HG02885 (cell line): ENCODE data around the gene ZSCAN22.
"Not testable (repeated sequence)": the region's sequence is repeated elsewhere in the genome, so short reads cannot be mapped to it uniquely, and the experiment has no call there.

Source experiments
- ATAC-seq: cut with Tn5 transposase; IDR thresholded peaks from one replicate; pipeline ENCODE4 v1.9.1; 2021; ENCODE audit warnings: mild to moderate bottlenecking; ENCODE audit not compliant: unreplicated experiment, poor library complexity

ZSCAN22 gene

DNA sequence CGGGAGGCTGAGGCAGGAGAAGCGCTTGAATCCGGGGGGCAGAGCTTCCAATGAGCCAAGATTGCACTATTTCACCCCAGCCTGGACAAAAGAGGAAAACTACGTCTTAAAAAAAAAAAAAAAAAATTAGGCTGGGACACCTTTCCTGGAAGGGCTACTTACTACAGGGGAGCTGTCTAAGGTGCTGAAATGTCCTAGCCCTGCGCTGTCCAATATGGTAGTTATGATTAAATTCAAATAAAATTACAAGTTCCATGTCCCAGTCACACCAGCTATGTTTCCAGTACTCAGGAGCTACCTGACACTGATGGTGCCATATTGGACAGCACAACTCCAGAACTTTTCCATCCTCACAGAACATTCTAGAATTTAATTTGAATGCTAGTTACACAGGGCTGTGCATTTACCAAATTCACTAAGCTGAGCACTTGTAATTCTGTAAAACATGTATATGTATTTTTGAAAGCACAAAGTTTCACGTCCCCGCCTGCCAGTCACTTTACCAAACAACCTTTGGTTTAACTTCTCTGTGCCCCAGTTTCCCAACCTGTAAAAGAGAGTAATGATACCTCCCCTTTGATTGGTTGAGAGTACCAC lies 9.2 kb upstream of the ZSCAN22 start:
- no peak for ATAC-seq

- no peak for ATAC-seq
Measured at GRCh38 chr19:58318297-58318696, 8.5 kb upstream of the ZSCAN22 start.

DNA sequence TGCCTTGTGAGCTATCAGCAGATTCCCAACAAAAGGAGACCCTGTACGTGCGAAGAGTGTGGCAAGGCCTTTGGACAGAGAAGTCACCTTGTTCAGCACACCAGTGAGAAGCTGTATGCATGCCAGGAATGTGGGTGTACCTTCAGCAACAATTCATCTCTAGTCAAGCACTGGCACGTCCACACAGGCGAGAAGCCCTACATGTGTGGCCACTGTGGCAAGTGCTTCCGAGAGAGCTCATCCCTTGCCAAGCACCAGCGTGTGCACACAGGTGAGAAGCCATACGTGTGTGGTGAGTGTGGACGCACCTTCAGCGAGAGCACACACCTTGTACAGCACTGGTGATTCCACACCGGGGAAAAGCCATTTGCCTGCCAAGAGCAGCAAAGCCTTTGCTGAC lies 7.6 kb upstream of the ZSCAN22 start:
- ATAC-seq = no peak

- no peak for ATAC-seq
Measured at GRCh38 chr19:58325311-58326022, 1.3 kb upstream of the ZSCAN22 start.

DNA sequence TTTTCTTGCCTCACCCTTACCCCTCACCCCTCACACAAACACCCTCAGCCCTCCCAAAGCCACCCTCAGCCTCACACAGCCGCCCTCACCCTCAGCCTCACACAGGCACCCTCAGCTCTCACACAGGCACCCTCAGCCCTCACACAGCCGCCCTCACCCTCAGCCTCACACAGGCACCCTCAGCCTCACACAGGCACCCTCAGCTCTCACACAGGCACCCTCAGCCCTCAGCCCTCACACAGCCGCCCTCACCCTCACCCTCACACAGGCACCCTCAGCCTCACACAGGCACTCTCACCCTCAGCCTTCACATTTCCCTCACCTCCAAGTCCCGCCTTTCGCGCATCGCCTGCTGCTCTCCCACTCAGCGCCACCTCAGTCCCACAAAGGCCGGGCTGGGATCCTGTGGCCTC lies 287 bp upstream of the ZSCAN22 start:
- no peak for ATAC-seq

DNA sequence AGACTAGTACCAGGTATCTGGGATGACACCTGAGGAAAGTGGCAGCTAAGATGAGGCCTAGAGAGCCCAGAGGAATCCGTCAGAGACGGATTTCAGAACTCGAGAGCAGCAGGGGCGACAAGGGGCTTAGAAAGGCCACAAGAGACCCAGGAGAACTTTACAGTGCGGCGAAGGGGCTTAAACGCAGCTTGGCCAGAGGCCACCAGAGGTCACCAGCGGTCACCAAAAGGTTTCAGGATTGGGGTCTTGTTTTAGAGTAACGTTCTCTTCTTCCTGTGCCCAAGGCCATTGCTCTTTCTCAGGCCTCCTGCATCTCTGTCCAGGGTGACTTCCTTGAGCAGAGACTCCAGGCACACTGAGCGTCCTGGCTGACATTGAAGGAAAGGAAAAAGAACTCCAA lies 2.2 kb downstream of the ZSCAN22 start:
- ATAC-seq = no peak

- no peak for ATAC-seq
Measured at GRCh38 chr19:58330458-58330857, 3.7 kb downstream of the ZSCAN22 start.

- ATAC-seq = no peak
Measured at GRCh38 chr19:58332697-58333096, 5.9 kb downstream of the ZSCAN22 start.

DNA sequence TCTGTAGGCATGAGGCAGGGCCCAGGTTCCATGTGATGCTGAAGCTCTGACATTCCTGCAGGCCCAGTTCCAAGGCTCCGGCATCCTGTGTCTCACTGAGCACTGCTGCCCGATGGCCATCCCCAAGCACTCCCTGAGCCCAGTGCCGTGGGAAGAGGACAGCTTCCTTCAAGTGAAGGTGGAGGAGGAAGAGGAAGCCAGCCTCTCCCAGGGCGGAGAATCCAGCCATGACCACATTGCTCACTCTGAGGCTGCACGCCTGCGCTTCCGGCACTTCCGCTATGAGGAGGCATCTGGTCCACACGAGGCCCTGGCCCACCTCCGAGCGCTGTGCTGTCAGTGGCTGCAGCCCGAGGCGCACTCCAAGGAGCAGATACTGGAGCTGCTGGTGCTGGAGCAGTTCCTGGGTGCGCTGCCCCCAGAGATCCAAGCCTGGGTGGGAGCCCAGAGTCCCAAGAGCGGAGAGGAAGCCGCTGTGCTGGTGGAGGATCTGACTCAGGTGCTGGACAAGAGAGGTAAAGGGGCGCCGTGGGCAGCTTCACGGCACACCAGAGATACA lies 8.0 kb downstream of the ZSCAN22 start:
- no peak for ATAC-seq

- ATAC-seq = no peak
Measured at GRCh38 chr19:58335630-58336029, 8.8 kb downstream of the ZSCAN22 start.

DNA sequence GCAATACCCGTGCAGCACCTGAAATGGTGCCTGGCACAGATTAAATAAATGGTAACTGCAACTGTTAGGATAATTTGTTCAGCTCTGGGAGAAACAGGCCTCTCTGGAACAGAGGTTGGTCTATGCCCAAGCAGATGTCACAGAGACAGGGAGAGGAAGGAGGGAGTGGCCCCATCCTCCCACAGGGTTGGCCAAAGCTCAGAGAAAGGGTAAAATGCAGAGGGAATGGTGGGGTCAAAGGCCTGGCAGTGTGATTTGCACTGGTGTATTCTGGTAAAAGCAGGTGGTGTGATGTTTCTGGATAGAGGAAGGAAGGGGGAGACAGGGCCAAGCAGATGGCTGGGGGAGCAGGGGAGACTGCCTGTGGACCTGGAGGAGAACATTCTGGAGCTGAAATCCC lies 9.4 kb downstream of the ZSCAN22 start:
- ATAC-seq = no peak

DNA sequence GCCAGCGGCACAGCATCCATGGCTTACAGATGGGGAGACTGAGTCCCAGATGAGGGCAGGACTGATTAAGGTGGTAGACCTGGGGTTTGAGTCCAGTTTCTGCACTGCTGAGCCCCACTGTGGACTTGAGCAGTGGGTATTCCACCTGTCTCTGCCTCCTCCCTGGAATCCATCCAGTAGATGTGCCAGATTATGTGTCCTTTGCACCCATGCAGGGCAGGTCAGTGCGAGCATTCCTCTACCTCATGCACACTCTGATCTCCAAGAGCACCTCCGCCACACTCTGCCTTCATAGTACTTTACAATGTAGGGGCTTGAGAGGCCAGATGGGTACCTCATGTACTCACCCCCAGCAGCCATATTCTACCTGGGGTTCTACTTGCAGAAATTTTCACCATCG lies 10.0 kb downstream of the ZSCAN22 start:
- ATAC-seq = no peak

DNA sequence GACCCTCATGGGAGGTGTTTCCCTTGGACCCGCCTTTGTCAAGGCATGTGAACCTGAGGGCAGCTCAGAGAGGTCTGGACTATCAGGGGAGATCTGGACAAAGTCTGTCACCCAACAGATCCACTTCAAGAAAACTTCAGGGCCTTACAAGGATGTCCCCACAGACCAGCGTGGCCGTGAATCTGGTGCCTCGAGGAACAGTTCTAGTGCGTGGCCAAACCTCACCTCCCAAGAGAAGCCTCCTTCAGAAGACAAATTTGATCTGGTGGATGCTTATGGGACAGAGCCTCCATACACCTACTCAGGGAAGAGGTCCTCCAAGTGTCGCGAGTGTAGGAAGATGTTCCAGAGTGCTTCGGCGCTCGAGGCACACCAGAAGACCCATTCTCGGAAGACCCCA lies 11.5 kb downstream of the ZSCAN22 start:
- no peak for ATAC-seq

DNA sequence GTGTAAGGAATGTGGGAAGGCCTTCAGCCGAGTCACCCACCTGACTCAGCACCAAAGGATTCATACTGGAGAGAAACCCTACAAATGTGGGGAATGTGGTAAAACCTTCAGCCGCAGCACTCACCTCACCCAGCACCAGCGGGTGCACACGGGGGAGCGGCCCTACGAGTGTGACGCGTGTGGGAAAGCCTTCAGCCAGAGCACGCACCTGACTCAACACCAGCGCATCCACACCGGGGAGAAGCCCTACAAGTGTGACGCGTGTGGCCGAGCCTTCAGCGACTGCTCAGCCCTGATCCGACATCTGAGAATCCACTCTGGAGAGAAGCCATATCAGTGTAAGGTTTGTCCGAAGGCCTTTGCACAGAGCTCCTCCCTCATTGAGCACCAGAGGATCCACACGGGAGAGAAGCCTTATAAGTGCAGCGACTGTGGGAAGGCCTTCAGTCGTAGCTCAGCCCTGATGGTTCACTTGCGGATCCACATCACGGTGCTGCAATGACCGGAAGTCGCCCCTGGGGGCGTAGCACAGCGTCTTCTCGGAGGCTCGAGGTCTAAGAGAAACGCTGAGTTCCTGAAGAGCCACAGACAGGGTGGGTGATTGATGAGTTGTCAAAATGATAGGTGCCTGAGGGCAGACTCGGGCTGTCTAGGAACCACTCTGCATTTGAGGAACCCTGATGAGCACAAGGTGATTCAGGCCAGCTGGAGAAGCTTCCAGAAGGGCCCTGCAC lies 12.2 kb downstream of the ZSCAN22 start:
- ATAC-seq = no peak

DNA sequence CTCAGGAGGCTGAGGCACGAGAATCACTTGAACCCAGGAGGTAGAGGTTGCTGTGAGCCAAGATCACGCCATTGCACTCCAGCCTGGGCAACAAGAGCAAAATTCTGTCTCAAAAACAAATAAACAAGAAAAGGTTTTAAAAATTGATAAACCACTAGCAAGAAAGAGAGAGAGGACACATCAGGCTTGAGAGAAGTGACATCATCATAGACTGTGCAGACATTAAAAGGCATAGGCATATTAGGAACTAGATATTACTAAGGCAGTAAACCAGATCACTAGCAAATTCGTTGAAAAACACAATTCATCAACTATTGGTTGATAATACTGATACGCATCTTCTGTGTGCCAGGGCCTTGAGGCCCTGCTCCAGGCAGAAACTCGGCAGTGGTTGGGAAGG lies 18.8 kb downstream of the ZSCAN22 start:
- ATAC-seq = no peak

GRCh38 chr19:58346961-58347929 lies 20.5 kb downstream of the ZSCAN22 start:
- peak; percentile 90 for ATAC-seq

DNA sequence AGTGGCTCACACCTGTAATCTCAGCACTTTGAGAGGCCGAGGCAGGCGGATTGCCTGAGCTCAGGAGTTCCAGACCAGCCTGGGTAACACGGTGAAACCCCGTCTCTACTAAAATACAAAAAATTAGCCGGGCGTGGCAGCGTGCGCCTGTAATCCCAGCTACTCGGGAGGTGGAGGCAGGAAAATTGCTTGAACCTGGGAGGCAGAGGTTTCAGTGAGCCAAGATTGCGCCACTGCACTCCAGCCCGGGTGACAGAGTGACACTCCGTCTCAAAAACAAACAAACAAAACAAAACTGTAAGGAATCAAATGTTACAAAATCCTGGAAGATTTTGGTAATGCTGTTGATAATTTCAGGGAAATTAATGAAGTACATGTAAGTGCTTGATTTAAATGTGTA lies 21.3 kb downstream of the ZSCAN22 start:
- ATAC-seq = not testable (repeated sequence)

- ATAC-seq = no peak
Measured at GRCh38 chr19:58349590-58349989, 22.8 kb downstream of the ZSCAN22 start.

DNA sequence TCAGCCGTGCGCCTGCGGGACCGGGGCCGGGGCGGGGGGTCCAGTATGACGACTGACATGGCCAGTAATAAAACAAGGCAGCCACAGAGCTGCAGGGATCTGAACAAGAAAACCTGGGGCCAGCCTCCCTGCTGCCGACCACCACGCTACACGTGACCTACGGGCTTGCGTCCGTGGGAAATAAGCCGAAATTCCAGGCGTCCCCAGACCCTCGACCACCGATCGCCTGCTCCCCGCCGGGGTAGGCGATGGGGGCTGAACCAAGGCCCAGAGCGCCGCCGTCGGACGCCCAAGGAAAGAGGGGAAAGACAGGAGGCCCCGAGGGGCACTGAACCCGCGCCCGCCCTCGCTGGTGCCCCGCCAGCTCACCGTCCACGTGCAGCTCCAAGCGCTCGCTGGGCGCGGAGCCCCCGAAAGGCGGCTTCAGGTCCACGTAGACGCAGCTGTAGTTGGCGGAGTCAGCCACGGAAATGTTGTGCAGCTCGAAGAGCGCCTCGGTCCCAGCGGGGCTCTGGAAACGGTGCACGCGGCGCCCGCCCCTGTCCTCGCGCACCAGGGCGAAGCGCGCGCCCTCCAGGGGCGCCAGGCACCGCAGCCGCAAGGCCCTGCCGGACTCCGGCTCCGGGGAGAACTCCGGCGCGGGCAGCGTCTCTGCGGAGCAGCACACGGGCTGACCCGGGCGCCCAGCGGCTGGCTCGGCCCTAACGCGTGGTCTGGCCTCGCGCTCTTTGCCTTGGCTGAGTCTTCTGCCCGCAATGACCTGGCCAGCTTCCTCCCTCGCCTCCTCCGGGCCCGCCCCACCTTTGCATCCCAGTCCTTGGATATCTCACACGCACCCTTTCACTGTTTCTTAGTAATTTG lies 23.4 kb downstream of the ZSCAN22 start:
- ATAC-seq = no peak
